ENCODE results near the gene ACVR1B.

Gene ACVR1B

GRCh38 chr12:52014567-52015530 lies 63.4 kb downstream of the ACVR1B start:
- DNase-seq (ENCODE audit: low read depth), result peak; percentile 95
- no peak overlapping the region for H3K4me3 ChIP-seq (ENCODE audit: low read depth, low read length)
- TF ChIP-seq MYC (IDR thresholded peaks at IDR 0.05; ENCODE audit: low read depth, low read length), result no peak
- TF ChIP-seq, protein P1, sequence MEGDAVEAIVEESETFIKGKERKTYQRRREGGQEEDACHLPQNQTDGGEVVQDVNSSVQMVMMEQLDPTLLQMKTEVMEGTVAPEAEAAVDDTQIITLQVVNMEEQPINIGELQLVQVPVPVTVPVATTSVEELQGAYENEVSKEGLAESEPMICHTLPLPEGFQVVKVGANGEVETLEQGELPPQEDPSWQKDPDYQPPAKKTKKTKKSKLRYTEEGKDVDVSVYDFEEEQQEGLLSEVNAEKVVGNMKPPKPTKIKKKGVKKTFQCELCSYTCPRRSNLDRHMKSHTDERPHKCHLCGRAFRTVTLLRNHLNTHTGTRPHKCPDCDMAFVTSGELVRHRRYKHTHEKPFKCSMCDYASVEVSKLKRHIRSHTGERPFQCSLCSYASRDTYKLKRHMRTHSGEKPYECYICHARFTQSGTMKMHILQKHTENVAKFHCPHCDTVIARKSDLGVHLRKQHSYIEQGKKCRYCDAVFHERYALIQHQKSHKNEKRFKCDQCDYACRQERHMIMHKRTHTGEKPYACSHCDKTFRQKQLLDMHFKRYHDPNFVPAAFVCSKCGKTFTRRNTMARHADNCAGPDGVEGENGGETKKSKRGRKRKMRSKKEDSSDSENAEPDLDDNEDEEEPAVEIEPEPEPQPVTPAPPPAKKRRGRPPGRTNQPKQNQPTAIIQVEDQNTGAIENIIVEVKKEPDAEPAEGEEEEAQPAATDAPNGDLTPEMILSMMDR (IDR thresholded peaks at IDR 0.05; ENCODE audit: low read depth, low read length), result no peak
- no peak for TF ChIP-seq POLR2A (IDR thresholded peaks at IDR 0.05; ENCODE audit: extremely low read depth, insufficient read length)
- TF ChIP-seq, protein P2, sequence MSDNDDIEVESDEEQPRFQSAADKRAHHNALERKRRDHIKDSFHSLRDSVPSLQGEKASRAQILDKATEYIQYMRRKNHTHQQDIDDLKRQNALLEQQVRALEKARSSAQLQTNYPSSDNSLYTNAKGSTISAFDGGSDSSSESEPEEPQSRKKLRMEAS (IDR thresholded peaks at IDR 0.05; ENCODE audit: low read depth, low read length), result no peak

DNA sequence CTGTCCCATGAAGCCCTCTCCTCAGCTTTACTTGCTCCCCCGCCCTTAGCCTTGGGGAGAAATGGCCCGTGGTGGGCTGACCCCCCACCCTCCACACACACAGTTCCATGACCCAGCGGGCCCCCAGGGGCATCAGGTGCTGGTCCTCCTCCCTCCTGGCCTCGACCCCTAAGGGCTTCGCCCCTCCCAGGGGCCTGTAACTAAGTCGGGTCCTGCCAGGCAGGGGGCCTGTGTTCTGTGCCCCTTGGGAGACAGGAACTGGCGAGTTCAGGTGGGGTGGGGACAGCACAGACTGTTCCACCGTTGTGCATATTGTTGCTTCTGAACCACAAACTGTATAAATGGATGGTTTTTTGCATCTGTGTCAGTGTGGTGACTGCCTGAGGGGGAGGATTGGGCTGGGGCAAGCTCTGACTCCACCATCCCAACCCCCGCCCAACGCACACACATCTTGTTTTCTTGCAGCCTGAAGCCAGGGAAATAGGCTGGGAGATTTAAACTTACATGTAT lies 64.1 kb downstream of the ACVR1B start:
- no peak for TF ChIP-seq POLR2A (IDR thresholded peaks at IDR 0.05; ENCODE audit: extremely low read depth, insufficient read length)
- TF ChIP-seq, protein P2 (IDR thresholded peaks at IDR 0.05; ENCODE audit: low read depth, low read length), result peak; percentile 55; the same call in 1 of the 2 replicates
- peak; percentile 46; the same call in 1 of the 2 replicates for TF ChIP-seq MYC (IDR thresholded peaks at IDR 0.05; ENCODE audit: low read depth, low read length)
- TF ChIP-seq, protein P1 (IDR thresholded peaks at IDR 0.05; ENCODE audit: low read depth, low read length), result no peak
- peak; percentile 96 for DNase-seq (ENCODE audit: low read depth)
- H3K4me3 ChIP-seq (ENCODE audit: low read depth, low read length), result no peak overlapping the region

DNA sequence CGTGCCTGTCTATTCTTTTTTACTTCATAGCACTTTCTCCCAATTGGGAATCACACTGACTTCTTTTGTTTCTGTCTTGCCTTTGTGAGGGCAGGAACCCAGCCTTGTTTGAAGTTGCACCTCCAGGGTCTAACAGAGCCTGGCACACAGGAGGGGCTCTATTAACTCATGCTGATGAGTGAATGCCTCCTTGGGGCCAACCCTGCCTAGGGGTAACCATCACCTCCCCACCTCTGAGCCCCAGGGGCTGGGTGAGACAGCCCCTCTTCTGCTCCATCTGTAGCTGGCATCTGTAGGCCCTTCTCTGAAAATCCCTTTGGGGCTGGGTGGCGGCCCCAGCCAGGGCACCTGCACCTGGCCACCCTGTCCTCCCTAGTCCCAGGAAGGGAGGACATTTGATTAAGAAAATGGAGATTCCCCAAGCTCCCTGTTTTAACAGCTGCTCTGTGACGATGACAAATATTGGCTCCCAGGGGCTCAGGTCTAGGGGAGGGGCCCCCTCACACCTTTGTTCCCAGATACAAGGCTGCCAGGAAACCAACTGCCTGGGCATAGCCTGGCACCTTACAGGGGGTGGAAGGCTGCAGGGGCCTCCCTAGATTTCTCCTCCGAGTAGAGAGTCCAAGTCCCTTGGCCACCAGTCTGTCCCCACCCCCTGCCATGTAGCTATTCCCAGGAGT lies 67.1 kb downstream of the ACVR1B start:
- H3K4me3 ChIP-seq (ENCODE audit: low read depth, low read length), result no peak overlapping the region
- TF ChIP-seq, protein P2 (IDR thresholded peaks at IDR 0.05; ENCODE audit: low read depth, low read length), result no peak
- TF ChIP-seq, protein P1 (IDR thresholded peaks at IDR 0.05; ENCODE audit: low read depth, low read length), result no peak
- no peak for DNase-seq (ENCODE audit: low read depth)

DNA sequence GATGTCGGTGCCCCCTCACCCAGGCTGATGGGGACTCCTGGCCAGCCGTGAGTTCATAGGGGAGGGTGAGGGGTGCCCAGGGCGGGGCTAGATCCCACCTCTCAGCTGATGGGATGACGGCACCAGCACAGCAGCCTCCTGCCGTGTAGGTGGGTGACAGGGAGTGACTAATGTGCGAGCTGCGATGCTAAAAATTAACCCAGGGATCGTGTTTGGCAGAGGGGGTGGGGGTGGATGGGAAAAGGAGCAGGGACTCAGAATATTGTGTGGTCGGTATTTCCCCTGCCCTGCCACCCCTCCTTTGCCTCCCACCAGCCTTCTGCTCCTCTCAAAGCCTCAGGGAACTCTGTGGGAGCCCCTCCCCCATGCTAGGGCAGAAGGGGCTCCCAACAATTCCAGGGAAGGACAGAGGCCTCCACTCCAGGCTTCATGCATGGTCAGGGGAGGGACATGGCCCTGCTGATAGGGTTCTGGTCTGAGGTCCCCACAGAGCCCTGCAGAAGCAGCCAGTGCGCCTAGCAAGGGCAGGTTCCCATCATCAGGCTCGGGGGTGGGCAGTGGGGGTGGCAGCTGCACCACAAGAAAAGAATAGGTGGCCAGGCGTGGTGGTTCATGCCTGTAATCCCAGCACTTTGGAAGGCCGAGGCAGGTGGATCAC lies 67.7 kb downstream of the ACVR1B start:
- DNase-seq (ENCODE audit: low read depth), result no peak
- TF ChIP-seq MYC (IDR thresholded peaks at IDR 0.05; ENCODE audit: low read depth, low read length), result no peak
- TF ChIP-seq, protein P1 (IDR thresholded peaks at IDR 0.05; ENCODE audit: low read depth, low read length), result no peak
- TF ChIP-seq POLR2A (IDR thresholded peaks at IDR 0.05; ENCODE audit: extremely low read depth, insufficient read length), result no peak
- TF ChIP-seq, protein P2 (IDR thresholded peaks at IDR 0.05; ENCODE audit: low read depth, low read length), result no peak
- no peak overlapping the region for H3K4me3 ChIP-seq (ENCODE audit: low read depth, low read length)

DNA sequence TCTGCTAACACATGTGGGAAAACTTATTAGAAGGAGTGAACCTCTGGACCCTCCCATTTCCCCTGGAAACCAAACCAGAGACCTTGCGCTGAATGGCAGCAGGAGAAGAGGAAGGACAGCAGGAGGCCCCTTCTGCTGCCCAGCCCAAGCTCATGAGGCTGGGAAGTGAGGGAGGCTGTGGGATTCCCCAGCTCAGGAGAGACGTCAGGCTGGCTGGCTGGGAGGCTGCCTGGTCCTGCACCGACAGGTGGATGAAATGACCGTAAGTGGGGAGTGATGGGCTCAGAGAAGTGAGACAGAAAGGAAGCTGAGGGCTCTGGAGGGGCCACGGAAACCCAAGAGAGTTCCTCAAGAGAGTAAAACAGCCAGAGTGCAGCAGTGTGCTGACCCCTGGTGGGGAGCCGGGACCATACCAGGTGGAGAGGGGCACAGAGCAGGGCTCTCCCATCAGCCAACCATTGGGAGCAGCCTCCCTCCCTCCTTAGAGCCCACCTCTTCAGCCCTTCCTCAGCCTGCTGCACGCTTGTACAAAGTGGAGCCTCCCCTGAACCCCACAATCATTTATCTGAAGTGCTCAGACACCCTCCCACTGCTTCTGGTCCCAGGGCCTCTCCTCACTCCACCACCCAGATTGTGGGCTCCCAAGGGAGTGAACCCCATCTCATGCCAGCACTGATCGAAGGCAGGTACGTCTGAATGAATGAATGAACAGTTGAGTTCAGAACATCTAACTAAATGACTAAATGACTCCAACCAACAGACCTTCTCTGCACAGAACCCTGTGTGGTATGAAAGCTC lies 69.2 kb downstream of the ACVR1B start:
- DNase-seq (ENCODE audit: low read depth), result peak; percentile 87

More for the DNA sequence above, 69.2 kb downstream of the ACVR1B start:
- TF ChIP-seq, protein P1 (IDR thresholded peaks at IDR 0.05; ENCODE audit: low read depth, low read length), result peak; percentile 93
- TF ChIP-seq POLR2A (IDR thresholded peaks at IDR 0.05; ENCODE audit: extremely low read depth, insufficient read length), result no peak
- peak; percentile 60 for TF ChIP-seq MYC (IDR thresholded peaks at IDR 0.05; ENCODE audit: low read depth, low read length)
- TF ChIP-seq, protein P2 (IDR thresholded peaks at IDR 0.05; ENCODE audit: low read depth, low read length), result peak; percentile 65; the same call in 1 of the 2 replicates
- H3K4me3 ChIP-seq (ENCODE audit: low read depth, low read length), result no peak overlapping the region
